Fibroblast of lung (primary cell): Measurements from ENCODE around the gene WDR7. TPM values are rescaled to one million over a fixed set of nuclear protein-coding genes. Genes with fewer than 3 reads are reported as not detected.

Source experiments
- DNase-seq, 2 donors: peaks; one replicate each; pipeline versions ENCODE4 v3.0.0 to v3.0.0-alpha.2; 2010; ENCODE audit warnings: low read depth in 2 of 2
- H2AFZ ChIP-seq: 2 replicates; pipeline ENCODE4 v1.5.1; 2012; ENCODE audit warnings: low read length, control low read depth, inconsistent platforms
- H3K27ac ChIP-seq: 2 replicates; pipeline ENCODE4 v1.5.1; 2011; ENCODE audit warnings: low read length, control low read depth; ENCODE audit not compliant: insufficient read depth
- H3K27me3 ChIP-seq: 2 replicates; pipeline ENCODE4 v1.5.1; 2011; ENCODE audit warnings: mild to moderate bottlenecking, low read length; ENCODE audit not compliant: control insufficient read depth, insufficient read depth
- H3K36me3 ChIP-seq: 2 replicates; pipeline ENCODE4 v1.5.1; 2011; ENCODE audit warnings: low read length; ENCODE audit not compliant: control insufficient read depth, insufficient read depth
- H3K4me1 ChIP-seq: 2 replicates; pipeline ENCODE4 v1.5.1; 2011; ENCODE audit warnings: low read length; ENCODE audit not compliant: control insufficient read depth, insufficient read depth; ENCODE audit errors: extremely low read depth
- H3K4me2 ChIP-seq: 2 replicates; pipeline ENCODE4 v1.5.1; 2011; ENCODE audit warnings: low read length, control low read depth; ENCODE audit not compliant: insufficient read depth; ENCODE audit errors: extremely low read depth
- H3K4me3 ChIP-seq, 4 experiments: fragments of 200-600 bp in 1 of 4; sonication (generic) in 1 of 4; replicated peaks in 1 of 4; 2 replicates each; pipeline ENCODE4 v1.5.1; 2011 to 2016; ENCODE audit warnings: low read length in 4 of 4, low read depth in 3 of 4, mild to moderate bottlenecking in 3 of 4, control low read depth in 2 of 4, inconsistent platforms in 1 of 4, mixed read lengths in 1 of 4; ENCODE audit not compliant: insufficient read depth in 1 of 4; ENCODE audit errors: control extremely low read depth in 1 of 4
- H3K79me2 ChIP-seq: 2 replicates; pipeline ENCODE4 v1.5.1; 2012; ENCODE audit warnings: mild to moderate bottlenecking, low read length, inconsistent platforms; ENCODE audit not compliant: control insufficient read depth, insufficient read depth
- H3K9ac ChIP-seq: 2 replicates; pipeline ENCODE4 v1.5.1; 2011; ENCODE audit warnings: mild to moderate bottlenecking, low read length, control low read depth; ENCODE audit not compliant: insufficient read depth
- H3K9me3 ChIP-seq: 2 replicates; pipeline ENCODE4 v1.5.1; 2012; ENCODE audit warnings: low read depth, low read length; ENCODE audit not compliant: control insufficient read depth, insufficient read depth
- H4K20me1 ChIP-seq: 2 replicates; pipeline ENCODE4 v1.5.1; 2011; ENCODE audit warnings: low read length; ENCODE audit not compliant: control insufficient read depth, insufficient read depth; ENCODE audit errors: extremely low read depth
- CTCF ChIP-seq, 2 donors: IDR thresholded peaks in 1 of 2; conservative IDR thresholded peaks in 1 of 2; 1 replicate in 1 of 2; 2 replicates in 1 of 2; pipeline ENCODE4 v1.5.1; 2011 to 2012; ENCODE audit warnings: low read length in 2 of 2, control low read depth in 1 of 2, inconsistent platforms in 1 of 2, low read depth in 1 of 2, mild to moderate bottlenecking in 1 of 2
- EZH2 ChIP-seq: IDR thresholded peaks from 2 replicates; pipeline ENCODE4 v1.5.1; 2012; ENCODE audit warnings: low read length, control low read depth, mild to moderate bottlenecking; ENCODE audit errors: missing control alignments
- polyA plus RNA-seq, 2 donors: library from polyadenylated mRNA; depleted of rRNA in 1 of 2; stranded (reverse) in 1 of 2; unstranded in 1 of 2; fragments of >200 nt; gene quantifications; 2 replicates each; pipeline ENCODE4 v1.2.1, GENCODE V29; 2011 to 2012; ENCODE audit warnings: missing spikeins in 1 of 2
- total RNA-seq: library from RNA; depleted of rRNA; stranded (reverse); fragments of >200 nt; gene quantifications from 2 replicates; pipeline ENCODE4 v1.2.1, GENCODE V29; 2014

Gene WDR7
- total and polyA plus RNA-seq, 2 donors (not counting 1 experiment from before 2014, with no cell fraction given) = 7.2 to 27.2 TPM

GRCh38 chr18:57051657-57052044 lies 400.5 kb downstream of the WDR7 start:
- Histone ChIP-seq H3K4me3 (no peak overlapping the region), H3K4me1 (no peaks in the 10 kb centered on the region), H3K36me3 (no peaks in the 10 kb centered on the region), H3K27ac (no peak overlapping the region), H3K9me3 (no peaks in the 10 kb centered on the region), H4K20me1 (no peaks in the 10 kb centered on the region), H3K27me3 (no peaks in the 10 kb centered on the region), H2AFZ (no peak overlapping the region), H3K4me2 (no peak overlapping the region), H3K79me2 (no peaks in the 10 kb centered on the region), H3K9ac (no peak overlapping the region)
- DNase-seq = no peak
- no peak for TF ChIP-seq EZH2
- TF ChIP-seq CTCF (conservative IDR thresholded peaks at IDR 0.05 in 1 of 2, IDR thresholded peaks at IDR 0.05 in 1 of 2; ENCODE audit: low read depth in 1 of 2, low read length in 2 of 2) = no peak

- Histone ChIP-seq H3K79me2 (no peaks in the 10 kb centered on the region), H3K4me3 (no peak overlapping the region), H4K20me1 (no peaks in the 10 kb centered on the region), H2AFZ (no peak overlapping the region), H3K27ac (no peak overlapping the region), H3K4me1 (no peaks in the 10 kb centered on the region), H3K4me2 (no peak overlapping the region), H3K27me3 (no peaks in the 10 kb centered on the region), H3K9ac (no peak overlapping the region), H3K9me3 (no peaks in the 10 kb centered on the region), H3K36me3 (no peaks in the 10 kb centered on the region)
- DNase-seq = no peak
- TF ChIP-seq EZH2 (no peak), CTCF (conservative IDR thresholded peaks at IDR 0.05 in 1 of 2, IDR thresholded peaks at IDR 0.05 in 1 of 2; ENCODE audit: low read depth in 1 of 2, low read length in 2 of 2) (no peak)
These were observed 401.0 kb downstream of the WDR7 start for GRCh38 chr18:57052173-57052572.

- no peaks in the 10 kb centered on the region for H4K20me1 ChIP-seq
- no peak overlapping the region for H3K4me3 ChIP-seq
- no peaks in the 10 kb centered on the region for H3K4me1 ChIP-seq
- DNase-seq = no peak
- TF ChIP-seq EZH2 (no peak), CTCF (conservative IDR thresholded peaks at IDR 0.05 in 1 of 2, IDR thresholded peaks at IDR 0.05 in 1 of 2; ENCODE audit: low read depth in 1 of 2, low read length in 2 of 2) (no peak)
- no peaks in the 10 kb centered on the region for H3K27me3 ChIP-seq
- no peak overlapping the region for H2AFZ ChIP-seq
- H3K27ac ChIP-seq = no peak overlapping the region
- no peak overlapping the region for H3K9ac ChIP-seq
- no peak overlapping the region for H3K4me2 ChIP-seq
- H3K9me3 ChIP-seq = no peaks in the 10 kb centered on the region
- no peaks in the 10 kb centered on the region for H3K79me2 ChIP-seq
- H3K36me3 ChIP-seq = no peaks in the 10 kb centered on the region
These were observed 401.6 kb downstream of the WDR7 start for GRCh38 chr18:57052759-57053158.
